Measurements from ENCODE around the gene ZNF628.

ZNF628 gene

GRCh38 chr19:55530996-55531395 lies 54.6 kb downstream of the ZNF628 start:
- no peak for DNase-seq (ENCODE audit: low spot score)

All from CD4-positive, alpha-beta T cell treated with Interleukin-2 at 100 ng/mL for 4 hours (primary cell).